GM21515 (cell line): Measurements from ENCODE around the gene TUBA1C.
"Not testable (repeated sequence)": the region's sequence is repeated elsewhere in the genome, so short reads cannot be mapped to it uniquely, and the experiment has no call there.

Experiments
- ATAC-seq: cut with Tn5 transposase; IDR thresholded peaks from one replicate; pipeline ENCODE4 v1.9.1; 2021; ENCODE audit not compliant: unreplicated experiment

Gene TUBA1C

GRCh38 chr12:49282740-49283375 lies 18.0 kb downstream of the TUBA1C start:
- not testable (repeated sequence) for ATAC-seq

DNA sequence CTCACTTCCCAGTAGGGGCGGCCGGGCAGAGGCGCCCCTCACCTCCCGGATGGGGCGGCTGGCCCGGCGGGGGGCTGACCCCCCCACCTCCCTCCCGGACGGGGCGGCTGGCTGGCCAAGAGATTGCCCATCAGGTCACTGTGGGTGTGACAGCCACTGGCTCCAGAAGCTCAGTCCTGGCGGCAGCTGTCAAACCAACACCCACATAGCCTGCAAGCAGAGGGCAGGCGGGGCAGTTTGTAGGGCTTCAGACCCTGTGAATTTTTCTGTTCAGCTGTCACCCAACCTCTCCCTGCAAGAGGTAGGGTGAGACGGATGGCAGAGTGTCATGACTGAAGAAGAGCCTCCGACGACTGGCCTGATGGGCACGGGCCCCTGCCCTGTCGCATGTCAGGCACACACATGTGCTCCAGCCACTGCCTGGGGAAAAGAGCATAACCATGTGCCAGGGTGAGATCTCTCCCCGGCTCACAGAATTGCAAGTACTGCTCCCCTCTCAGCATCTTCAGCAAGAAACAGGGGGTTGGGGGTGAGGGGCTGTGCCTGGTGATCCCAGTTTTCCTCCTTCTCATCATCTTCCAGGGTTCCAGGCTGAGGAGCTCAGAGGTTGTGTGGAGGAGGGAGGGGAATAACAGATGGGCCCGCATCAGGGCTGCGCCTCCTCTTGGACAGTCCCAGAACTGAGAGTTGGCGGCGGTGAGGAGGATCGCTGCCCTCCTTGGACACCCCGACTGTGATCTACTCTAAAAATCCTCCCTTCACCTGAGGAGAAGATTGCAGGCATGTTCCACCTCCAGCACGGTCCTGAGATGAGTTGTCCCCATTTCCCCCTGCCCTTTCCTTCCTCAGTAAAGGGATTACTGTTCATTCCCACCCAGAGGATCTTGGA lies 18.9 kb downstream of the TUBA1C start:
- ATAC-seq, result no peak

- no peak for ATAC-seq
Measured at GRCh38 chr12:49284672-49285071, 19.8 kb downstream of the TUBA1C start.

GRCh38 chr12:49287876-49288275 lies 23.0 kb downstream of the TUBA1C start:
- ATAC-seq, result no peak

GRCh38 chr12:49288412-49288853 lies 23.6 kb downstream of the TUBA1C start:
- no peak for ATAC-seq

DNA sequence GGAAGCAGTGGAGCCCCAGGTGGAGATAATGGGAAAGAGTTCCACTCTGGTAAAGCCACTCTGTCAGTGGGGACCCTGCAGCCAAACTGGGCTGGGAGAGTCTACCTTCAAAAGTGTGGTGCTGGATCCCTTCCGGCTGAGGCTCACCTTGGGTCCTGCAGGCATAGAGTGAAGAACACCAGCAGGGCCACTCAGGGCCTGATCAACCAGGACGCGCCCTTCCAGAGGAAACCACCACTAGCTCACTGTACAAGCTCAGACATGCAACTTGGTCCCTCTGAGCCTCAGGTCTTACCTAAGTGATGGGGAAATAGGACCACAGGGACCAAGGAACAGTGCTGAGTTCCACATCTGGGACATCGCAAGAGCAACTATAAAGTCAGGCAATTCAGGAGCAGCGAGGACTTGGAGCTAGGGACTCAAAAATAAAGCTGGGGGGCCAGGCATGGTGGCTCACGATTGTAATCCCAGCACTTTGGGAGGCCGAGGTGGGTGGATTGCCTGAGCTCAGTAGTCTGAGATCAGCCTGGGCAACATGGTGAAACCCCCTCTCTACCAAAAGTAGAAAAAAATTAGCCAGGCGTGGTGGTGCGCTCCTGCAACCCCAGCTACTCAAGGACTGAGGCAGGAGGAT lies 24.2 kb downstream of the TUBA1C start:
- no peak for ATAC-seq

DNA sequence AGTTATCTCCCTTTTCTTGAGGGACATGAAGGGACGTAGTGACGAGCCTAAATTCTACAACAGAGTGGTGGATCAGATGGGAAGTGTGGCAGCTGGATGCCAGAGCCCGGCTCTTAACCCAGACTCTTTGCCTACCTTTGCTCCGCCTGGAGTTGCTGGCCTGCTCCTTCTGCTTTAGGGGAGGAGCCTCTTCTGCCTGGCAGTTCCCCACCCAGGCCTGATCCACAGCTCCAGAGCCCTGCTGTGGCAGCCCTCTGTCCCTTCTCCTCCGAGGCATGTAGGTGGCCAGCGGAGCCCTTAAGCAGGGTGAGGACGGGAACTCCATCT lies 27.8 kb downstream of the TUBA1C start:
- no peak for ATAC-seq

- no peak for ATAC-seq
Measured at GRCh38 chr12:49293056-49293956, 28.4 kb downstream of the TUBA1C start.

- no peak for ATAC-seq
Measured at GRCh38 chr12:49294086-49294803, 29.4 kb downstream of the TUBA1C start.

DNA sequence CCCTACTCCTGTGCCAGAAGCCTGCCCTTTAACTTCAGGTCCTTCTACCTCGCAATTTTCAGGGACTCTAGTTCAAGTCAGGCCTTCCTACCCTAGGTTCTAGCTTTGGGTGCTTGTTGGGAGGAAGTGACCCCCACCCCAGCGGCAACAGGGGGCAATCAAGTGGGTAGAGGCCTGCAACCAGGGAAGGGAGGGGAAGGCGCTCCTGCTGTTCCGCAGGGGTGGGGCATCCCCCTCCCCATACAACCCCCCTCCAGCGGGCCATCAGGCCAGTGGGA lies 29.9 kb downstream of the TUBA1C start:
- ATAC-seq, result no peak

DNA sequence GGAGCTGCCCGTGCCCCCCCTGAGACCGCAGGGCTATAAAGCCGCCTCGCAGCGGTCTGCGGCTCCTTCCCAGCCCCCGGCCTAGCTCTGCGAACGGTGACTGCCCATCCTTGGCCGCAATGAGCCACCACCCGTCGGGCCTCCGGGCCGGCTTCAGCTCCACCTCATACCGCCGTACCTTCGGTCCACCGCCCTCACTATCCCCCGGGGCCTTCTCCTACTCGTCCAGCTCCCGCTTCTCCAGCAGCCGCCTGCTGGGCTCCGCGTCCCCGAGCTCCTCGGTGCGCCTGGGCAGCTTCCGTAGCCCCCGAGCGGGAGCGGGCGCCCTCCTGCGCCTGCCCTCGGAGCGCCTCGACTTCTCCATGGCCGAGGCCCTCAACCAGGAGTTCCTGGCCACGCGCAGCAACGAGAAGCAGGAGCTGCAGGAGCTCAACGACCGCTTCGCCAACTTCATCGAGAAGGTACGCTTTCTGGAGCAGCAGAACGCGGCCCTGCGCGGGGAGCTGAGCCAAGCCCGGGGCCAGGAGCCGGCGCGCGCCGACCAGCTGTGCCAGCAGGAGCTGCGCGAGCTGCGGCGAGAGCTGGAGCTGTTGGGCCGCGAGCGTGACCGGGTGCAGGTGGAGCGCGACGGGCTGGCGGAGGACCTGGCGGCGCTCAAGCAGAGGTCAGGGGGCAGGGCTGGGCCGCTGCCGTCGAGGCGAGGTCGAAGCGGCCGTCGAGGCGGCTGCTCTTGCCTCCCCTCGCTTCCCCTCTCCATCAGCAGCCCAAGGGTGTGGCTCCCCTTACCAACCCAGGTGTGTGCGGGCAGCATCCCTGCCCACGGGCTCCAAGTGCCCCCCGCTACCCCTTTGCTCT lies 30.4 kb downstream of the TUBA1C start, which contains the start of gene PRPH:
PRPH (plus strand) TSS at position 66 of the 855 bp plus-strand sequence; CDS start at position 120, 54 bp downstream.
- ATAC-seq, result no peak

DNA sequence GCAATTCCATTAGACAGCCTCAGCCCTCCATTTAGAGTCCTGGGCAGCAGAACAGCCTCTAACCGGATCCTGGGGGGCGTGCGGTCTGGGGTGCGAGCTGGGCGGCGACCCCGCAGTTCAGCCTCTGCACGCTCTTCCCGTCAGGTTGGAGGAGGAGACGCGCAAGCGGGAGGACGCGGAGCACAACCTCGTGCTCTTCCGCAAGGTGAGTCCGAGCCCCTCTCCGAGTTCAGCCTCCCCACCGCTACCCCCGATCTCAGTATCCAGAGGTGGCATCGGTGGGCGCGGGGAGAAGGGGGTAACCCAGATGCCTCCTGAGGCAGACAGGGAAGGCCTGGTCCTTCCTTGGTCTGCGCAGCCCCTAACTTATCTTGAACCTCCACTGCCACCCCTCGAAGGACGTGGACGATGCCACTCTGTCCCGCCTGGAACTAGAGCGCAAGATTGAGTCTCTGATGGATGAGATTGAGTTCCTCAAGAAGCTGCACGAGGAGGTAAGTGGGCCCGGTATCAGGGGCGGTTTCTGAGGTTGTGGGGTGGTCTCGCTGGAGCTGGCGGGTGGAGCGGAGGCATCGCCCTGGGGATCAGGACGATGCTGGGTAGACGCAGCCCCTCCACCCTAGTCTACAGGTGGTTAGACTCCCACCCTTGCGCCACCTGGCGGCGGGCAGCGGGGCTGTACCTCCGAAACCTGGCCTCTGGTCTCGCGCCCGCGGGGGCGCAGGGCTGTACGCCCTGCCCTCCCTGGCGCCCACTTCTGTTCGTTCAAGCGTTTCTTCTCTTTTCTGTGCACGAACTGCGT lies 31.4 kb downstream of the TUBA1C start:
- no peak for ATAC-seq

GRCh38 chr12:49296836-49297694 lies 32.2 kb downstream of the TUBA1C start:
- ATAC-seq, result no peak

- ATAC-seq, result no peak
Measured at GRCh38 chr12:49297695-49298060, 32.8 kb downstream of the TUBA1C start.

DNA sequence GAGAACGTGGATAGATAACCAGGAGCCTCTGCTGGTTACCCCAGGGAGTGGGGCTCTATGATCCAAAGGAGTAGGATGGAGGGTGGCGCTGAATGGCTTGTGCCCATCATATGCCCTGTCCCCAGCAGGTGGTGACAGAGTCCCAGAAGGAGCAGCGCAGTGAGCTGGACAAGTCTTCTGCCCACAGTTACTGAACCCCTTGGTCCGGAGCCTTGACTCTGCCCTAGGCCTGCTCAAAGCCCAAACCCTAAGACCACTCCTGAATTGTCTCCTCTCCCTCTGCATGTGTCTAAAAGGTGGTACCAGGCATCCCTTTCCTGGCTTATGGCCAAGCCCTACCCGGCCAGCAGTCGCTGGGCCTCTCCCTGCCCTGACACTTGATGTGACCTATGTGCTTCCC lies 33.3 kb downstream of the TUBA1C start:
- no peak for ATAC-seq

GRCh38 chr12:49301760-49302159 lies 36.9 kb downstream of the TUBA1C start:
- no peak for ATAC-seq

DNA sequence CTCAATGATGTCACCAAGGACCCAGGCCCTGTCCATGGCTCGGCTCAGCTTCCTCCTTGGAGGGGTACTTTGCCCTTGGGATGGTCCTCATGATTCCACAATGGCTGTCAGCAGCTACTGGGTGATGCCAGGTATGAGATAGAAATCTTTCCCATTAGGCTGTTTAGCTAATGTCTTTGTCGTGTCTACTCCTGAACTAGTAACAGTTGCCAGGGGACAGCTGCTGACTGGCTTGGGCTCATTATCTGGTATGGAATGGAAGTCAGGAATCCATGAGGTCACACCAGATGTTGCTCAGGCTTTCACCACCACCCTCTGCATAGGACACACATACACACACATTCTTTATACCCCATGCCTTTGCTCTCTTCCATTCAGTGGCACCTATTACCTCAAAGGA lies 39.3 kb downstream of the TUBA1C start:
- ATAC-seq, result no peak
